Measurements from ENCODE around the gene EIF3I.
A peak's percentile ranks its signal among the peaks of the same experiment; 100 is the strongest.

DNA sequence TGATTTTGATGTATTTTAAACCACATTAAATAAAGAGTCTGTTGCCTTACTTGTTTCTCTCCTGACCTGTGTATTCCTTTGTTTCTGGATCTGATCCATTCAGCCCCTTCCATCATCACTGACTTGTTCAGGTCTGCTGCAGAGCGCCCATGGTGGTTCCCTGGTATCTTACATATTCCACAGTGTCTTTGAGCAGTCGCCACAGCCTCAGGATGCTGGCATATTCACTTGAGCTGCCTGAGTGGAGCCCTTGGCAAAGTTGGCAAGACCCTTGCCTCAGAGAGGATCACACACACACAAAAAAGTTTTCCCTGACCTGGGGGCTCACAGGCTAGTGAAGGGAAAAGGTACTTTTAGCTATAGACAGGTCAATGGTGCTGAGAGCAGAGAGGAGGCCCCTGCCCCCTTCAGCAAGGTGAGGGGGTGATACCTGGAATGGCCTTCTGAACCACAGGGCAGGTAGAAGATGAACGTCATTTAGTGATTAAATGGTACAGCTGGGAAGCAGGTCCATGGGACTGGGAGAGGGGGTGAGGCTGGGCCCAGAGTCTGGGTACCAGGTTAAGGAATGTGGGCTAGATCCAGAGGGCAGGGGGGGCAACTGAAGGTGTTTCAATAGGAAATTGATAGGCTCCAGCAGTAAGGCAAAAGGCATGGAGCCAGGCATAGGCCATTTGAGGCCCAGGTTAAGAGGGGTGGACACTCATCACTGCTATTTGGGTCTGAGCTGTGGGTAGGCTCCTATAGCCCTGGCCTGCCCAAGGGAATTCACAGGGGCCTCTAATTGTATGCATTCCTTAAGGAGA is 23.8 kb upstream of the EIF3I start:
- TF ChIP-seq ZNF24 (IDR thresholded peaks at IDR 0.05) (no peak), SMC3 (IDR thresholded peaks at IDR 0.05; ENCODE audit: borderline replicate concordance, low read length) (no peak), RAD21 (IDR thresholded peaks at IDR 0.05; ENCODE audit: insufficient read depth, low read depth, low read length) (no peak), POLR2A (IDR thresholded peaks at IDR 0.05; ENCODE audit: low read depth, low read length) (peak; percentile 66), EZH2 (IDR thresholded peaks at IDR 0.05; ENCODE audit: borderline replicate concordance, control insufficient read depth, low read depth, low read length) (no peak), EP300 (IDR thresholded peaks at IDR 0.05; ENCODE audit: borderline replicate concordance in 1 of 2, control insufficient read depth in 1 of 2, low read depth in 2 of 2, low read length in 2 of 2) (no peak), JUND (IDR thresholded peaks at IDR 0.05; ENCODE audit: low read depth, low read length) (no peak)
- TF ChIP-seq, protein P1, sequence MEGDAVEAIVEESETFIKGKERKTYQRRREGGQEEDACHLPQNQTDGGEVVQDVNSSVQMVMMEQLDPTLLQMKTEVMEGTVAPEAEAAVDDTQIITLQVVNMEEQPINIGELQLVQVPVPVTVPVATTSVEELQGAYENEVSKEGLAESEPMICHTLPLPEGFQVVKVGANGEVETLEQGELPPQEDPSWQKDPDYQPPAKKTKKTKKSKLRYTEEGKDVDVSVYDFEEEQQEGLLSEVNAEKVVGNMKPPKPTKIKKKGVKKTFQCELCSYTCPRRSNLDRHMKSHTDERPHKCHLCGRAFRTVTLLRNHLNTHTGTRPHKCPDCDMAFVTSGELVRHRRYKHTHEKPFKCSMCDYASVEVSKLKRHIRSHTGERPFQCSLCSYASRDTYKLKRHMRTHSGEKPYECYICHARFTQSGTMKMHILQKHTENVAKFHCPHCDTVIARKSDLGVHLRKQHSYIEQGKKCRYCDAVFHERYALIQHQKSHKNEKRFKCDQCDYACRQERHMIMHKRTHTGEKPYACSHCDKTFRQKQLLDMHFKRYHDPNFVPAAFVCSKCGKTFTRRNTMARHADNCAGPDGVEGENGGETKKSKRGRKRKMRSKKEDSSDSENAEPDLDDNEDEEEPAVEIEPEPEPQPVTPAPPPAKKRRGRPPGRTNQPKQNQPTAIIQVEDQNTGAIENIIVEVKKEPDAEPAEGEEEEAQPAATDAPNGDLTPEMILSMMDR (IDR thresholded peaks at IDR 0.05 in 2 of 3, conservative IDR thresholded peaks at IDR 0.05 in 1 of 3; ENCODE audit: control insufficient read depth in 2 of 3, extremely low read depth in 1 of 3, insufficient read depth in 1 of 3, low read depth in 3 of 3, low read length in 3 of 3), result no peak
- TF ChIP-seq, protein P2, sequence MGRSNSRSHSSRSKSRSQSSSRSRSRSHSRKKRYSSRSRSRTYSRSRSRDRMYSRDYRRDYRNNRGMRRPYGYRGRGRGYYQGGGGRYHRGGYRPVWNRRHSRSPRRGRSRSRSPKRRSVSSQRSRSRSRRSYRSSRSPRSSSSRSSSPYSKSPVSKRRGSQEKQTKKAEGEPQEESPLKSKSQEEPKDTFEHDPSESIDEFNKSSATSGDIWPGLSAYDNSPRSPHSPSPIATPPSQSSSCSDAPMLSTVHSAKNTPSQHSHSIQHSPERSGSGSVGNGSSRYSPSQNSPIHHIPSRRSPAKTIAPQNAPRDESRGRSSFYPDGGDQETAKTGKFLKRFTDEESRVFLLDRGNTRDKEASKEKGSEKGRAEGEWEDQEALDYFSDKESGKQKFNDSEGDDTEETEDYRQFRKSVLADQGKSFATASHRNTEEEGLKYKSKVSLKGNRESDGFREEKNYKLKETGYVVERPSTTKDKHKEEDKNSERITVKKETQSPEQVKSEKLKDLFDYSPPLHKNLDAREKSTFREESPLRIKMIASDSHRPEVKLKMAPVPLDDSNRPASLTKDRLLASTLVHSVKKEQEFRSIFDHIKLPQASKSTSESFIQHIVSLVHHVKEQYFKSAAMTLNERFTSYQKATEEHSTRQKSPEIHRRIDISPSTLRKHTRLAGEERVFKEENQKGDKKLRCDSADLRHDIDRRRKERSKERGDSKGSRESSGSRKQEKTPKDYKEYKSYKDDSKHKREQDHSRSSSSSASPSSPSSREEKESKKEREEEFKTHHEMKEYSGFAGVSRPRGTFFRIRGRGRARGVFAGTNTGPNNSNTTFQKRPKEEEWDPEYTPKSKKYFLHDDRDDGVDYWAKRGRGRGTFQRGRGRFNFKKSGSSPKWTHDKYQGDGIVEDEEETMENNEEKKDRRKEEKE (IDR thresholded peaks at IDR 0.05), result no peak
- TF ChIP-seq, protein P3, sequence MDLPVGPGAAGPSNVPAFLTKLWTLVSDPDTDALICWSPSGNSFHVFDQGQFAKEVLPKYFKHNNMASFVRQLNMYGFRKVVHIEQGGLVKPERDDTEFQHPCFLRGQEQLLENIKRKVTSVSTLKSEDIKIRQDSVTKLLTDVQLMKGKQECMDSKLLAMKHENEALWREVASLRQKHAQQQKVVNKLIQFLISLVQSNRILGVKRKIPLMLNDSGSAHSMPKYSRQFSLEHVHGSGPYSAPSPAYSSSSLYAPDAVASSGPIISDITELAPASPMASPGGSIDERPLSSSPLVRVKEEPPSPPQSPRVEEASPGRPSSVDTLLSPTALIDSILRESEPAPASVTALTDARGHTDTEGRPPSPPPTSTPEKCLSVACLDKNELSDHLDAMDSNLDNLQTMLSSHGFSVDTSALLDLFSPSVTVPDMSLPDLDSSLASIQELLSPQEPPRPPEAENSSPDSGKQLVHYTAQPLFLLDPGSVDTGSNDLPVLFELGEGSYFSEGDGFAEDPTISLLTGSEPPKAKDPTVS (IDR thresholded peaks at IDR 0.05; ENCODE audit: low read depth, low read length), result no peak
- TF ChIP-seq, protein P4, sequence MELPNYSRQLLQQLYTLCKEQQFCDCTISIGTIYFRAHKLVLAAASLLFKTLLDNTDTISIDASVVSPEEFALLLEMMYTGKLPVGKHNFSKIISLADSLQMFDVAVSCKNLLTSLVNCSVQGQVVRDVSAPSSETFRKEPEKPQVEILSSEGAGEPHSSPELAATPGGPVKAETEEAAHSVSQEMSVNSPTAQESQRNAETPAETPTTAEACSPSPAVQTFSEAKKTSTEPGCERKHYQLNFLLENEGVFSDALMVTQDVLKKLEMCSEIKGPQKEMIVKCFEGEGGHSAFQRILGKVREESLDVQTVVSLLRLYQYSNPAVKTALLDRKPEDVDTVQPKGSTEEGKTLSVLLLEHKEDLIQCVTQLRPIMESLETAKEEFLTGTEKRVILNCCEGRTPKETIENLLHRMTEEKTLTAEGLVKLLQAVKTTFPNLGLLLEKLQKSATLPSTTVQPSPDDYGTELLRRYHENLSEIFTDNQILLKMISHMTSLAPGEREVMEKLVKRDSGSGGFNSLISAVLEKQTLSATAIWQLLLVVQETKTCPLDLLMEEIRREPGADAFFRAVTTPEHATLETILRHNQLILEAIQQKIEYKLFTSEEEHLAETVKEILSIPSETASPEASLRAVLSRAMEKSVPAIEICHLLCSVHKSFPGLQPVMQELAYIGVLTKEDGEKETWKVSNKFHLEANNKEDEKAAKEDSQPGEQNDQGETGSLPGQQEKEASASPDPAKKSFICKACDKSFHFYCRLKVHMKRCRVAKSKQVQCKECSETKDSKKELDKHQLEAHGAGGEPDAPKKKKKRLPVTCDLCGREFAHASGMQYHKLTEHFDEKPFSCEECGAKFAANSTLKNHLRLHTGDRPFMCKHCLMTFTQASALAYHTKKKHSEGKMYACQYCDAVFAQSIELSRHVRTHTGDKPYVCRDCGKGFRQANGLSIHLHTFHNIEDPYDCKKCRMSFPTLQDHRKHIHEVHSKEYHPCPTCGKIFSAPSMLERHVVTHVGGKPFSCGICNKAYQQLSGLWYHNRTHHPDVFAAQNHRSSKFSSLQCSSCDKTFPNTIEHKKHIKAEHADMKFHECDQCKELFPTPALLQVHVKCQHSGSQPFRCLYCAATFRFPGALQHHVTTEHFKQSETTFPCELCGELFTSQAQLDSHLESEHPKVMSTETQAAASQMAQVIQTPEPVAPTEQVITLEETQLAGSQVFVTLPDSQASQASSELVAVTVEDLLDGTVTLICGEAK (IDR thresholded peaks at IDR 0.05; ENCODE audit: borderline replicate concordance), result no peak
- TF ChIP-seq, protein P5, sequence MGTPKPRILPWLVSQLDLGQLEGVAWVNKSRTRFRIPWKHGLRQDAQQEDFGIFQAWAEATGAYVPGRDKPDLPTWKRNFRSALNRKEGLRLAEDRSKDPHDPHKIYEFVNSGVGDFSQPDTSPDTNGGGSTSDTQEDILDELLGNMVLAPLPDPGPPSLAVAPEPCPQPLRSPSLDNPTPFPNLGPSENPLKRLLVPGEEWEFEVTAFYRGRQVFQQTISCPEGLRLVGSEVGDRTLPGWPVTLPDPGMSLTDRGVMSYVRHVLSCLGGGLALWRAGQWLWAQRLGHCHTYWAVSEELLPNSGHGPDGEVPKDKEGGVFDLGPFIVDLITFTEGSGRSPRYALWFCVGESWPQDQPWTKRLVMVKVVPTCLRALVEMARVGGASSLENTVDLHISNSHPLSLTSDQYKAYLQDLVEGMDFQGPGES (IDR thresholded peaks at IDR 0.05), result no peak
- TF ChIP-seq, protein P6, sequence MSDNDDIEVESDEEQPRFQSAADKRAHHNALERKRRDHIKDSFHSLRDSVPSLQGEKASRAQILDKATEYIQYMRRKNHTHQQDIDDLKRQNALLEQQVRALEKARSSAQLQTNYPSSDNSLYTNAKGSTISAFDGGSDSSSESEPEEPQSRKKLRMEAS (IDR thresholded peaks at IDR 0.05; ENCODE audit: low read depth, low read length), result no peak
- TF ChIP-seq, protein P7, sequence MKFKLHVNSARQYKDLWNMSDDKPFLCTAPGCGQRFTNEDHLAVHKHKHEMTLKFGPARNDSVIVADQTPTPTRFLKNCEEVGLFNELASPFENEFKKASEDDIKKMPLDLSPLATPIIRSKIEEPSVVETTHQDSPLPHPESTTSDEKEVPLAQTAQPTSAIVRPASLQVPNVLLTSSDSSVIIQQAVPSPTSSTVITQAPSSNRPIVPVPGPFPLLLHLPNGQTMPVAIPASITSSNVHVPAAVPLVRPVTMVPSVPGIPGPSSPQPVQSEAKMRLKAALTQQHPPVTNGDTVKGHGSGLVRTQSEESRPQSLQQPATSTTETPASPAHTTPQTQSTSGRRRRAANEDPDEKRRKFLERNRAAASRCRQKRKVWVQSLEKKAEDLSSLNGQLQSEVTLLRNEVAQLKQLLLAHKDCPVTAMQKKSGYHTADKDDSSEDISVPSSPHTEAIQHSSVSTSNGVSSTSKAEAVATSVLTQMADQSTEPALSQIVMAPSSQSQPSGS (IDR thresholded peaks at IDR 0.05; ENCODE audit: low read length), result no peak

All from GM12878 (cell line).